CD4-positive, alpha-beta T cell treated with Interleukin-2 at 100 ng/mL for 4 hours (primary cell): ENCODE measurements around the gene INSIG2.

Experiments used
- DNase-seq: peaks from one replicate; pipeline ENCODE4 v3.0.0-alpha.2; 2020; ENCODE audit warnings: low spot score

INSIG2 gene

GRCh38 chr2:118102433-118103082, 14.3 kb downstream of the INSIG2 start:
- DNase-seq: no peak

DNA sequence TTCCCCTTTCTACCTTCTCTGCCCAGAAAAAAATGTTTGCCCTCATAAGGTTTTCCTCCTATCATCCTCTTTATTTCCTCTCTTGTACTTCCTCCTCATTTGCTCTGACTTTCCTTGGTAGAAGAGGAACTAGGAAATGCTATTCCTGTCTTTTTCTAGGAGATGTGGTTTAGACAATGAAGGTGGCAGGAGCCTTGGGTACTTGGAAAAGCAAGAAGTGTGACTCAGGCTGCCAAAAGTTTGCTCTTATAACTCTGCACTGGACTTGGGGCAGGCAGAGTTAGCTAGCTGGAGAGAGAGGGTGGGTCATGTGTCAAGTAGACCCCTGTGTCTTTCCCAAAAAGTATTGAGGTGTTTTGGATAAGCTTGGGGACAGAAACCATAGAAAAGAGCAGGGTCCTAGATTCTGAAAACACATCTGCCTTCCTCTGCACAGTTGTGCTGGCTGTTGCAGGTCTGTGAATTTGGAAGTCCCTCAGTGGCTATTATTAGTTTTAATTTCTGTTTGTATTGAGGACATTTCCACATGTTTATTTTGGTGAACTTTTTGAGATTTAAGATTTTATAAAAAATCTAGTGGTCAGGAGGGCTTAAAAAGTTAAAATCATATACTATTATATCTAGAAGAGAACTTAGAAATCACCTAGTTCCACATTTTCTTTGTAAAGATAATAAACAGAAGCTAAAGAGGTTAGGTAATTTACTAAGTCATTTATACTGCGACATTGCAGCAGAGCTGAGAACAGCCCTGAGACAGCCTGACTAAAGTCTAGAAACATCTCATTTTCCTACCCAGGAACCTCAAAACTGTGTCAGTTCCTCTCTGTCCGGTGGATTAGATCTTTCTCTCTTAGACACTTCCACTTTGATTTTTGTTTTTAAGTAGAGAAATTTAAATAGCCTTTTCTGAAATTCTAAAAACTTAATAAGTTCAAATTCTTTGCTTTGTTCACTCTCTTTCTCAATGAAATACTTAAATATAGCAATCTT, 16.0 kb downstream of the INSIG2 start:
- no peak for DNase-seq

DNA sequence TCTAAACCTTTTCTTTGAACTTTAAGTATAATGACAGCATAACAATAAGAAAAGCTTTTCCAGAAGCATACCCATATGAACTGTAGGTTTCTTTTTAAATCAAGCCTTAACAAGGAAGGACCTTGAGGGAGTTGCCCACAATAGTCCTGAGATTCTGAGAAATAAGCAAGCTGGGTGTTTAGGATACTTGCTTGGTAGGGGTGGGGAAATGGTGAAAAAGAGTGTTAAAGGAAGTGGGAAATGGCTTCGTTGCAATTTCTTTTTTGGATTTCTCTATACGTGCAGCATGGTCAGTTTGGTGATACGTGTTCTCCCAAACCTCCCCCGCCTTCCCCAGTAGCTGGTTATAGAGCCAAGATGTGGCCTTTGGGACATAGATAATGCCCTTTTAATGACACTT, 17.2 kb downstream of the INSIG2 start:
- DNase-seq: no peak

DNA sequence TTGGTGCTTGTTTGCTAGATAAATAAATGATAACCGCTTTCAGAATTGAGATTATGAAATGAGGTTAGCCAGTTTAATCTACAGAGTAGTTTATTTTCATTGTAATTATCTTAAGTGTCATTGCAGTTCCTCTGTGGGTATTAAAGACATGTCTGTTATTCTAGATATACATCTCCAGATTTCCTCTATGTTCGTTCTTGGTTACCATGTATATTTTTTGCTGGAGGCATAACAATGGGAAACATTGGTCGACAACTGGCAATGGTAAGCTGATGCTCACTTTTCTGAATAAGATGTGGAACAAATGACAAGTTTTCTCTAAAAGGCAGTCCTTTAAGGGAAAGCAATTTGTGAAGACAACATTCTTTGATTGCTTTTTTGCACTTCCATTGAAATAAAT, 18.7 kb downstream of the INSIG2 start:
- no peak for DNase-seq

- no peak for DNase-seq
Observed at GRCh38 chr2:118110310-118110709, 22.0 kb downstream of the INSIG2 start.

DNA sequence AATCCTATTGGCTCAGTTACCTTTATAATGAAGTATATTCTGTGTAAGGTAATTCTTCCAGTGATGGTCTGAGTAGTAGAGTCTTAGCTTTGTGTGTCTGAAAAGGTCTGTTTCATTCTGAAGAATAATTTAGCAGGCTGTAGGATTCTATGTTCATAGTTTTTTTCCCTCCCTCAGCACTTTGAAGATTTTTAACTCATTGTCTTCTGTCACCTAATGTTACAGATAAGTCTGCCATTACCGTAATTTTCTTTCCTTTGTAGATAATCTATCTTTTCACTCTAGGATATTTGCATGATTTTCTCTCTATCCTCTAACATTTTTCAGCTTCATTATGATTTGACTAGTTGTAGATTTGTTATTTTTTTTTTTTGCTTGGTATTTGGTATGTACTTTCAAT, 22.7 kb downstream of the INSIG2 start:
- DNase-seq: no peak

GRCh38 chr2:118112771-118113334, 24.6 kb downstream of the INSIG2 start:
- DNase-seq: no peak

GRCh38 chr2:118114863-118115262, 26.6 kb downstream of the INSIG2 start:
- DNase-seq: no peak

- DNase-seq: no peak
Observed at GRCh38 chr2:118115761-118116160, 27.5 kb downstream of the INSIG2 start.

DNA sequence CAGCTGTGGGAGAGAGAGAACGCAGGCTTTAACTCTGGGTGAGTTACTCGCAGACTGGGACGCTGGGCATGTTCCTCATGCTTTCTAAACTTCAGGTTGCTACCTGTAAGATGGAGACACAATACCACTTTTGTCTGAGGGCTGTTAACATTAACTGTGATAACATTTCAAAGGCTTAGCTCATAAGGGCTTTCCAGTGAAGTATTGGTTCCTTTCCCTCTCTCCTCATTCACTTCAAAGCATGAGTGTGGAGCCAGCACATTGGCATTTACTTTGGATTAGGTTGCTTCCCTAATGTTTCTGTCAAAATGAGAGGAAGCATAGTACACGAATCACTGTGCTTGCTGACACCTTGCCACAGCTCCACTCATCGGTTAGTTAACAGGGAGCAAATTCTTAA, 30.2 kb downstream of the INSIG2 start:
- DNase-seq: no peak

DNA sequence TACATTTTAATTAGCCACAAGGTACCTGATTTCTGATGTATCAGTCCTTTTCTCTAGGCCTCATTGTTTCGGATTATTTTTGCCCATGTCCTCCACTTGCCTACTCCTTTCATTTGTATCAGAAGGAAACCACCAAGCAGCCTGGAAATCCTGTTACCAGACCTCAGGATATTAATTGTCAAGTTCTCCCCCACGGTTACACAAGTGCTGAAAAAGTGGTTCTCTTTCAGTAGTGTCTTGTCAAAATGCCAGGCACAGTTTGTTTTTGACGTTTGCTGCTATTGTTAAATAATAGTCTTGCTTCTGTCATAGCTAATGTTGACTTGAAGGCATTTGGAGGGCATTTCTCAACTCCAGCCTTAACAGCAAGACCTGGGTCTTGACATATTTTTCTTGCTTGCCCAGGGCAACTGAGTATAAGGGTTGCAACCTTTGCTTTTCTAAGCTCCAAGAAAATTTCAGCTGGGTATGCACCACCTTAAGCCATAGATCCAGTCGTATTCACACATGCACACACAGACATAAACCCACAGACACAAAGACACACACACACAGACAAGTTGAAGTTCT, 31.0 kb downstream of the INSIG2 start:
- no peak for DNase-seq

- DNase-seq: no peak
Observed at GRCh38 chr2:118119761-118120400, 31.6 kb downstream of the INSIG2 start.

DNA sequence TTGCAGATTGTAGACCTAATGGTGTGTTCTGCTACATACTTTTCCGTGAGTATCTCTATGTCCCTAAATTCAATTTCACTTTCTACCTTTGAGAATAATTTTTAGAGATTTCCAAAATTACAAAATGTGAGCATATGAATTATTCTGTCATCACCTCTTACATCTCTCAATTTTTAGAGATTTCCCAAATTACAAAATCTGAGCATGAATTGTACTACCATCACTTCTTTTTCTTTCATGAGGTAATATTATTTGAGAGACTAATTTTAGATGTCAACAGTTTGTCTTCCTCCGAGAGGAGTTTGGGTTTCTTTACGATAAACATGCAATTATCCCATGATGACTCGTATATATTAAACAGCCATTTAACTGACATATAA, 32.1 kb downstream of the INSIG2 start:
- no peak for DNase-seq

DNA sequence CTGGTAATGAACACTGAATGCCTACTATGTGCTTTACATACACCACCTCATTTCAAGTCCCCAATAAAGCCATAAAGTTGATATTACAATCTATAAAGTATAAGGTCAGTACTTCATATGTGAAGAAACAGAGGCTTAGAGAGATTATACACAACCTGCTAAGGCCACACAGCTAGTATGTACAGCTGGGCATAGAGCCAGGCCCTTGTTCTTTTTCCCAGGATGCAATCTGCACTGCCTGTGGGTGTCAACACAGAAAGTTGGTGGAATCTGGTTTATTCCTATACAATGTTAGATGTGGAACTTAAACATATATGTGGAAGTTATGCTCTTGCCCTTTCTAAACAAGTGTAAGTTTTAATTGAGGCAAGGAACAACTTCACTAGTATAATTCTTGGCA, 32.8 kb downstream of the INSIG2 start:
- no peak for DNase-seq

DNA sequence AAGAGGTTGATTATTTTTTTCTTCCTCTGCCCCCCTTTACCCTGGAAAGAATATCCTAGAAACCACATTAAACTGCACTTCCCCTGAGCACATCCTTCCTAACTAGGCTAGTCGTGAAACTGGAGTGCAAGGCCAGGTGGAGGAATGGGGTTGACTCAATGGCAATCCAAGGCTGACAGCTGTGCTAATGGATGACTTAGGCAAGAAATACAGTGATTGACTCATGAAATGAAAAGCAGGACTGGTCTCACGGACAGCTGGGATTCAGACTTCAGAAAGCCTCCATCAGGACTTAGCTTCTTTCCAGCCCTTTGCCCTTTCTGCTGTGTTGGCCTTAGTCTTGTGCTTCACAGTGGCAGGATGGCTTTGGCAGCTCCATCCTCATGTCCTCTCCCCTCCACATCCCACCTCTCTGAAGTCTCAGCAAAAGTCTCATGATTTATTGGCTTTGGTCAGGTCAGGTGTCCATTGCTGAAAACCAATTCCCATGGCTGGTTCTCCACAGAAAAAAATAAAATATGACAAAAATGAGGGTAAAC, 33.8 kb downstream of the INSIG2 start:
- no peak for DNase-seq

DNA sequence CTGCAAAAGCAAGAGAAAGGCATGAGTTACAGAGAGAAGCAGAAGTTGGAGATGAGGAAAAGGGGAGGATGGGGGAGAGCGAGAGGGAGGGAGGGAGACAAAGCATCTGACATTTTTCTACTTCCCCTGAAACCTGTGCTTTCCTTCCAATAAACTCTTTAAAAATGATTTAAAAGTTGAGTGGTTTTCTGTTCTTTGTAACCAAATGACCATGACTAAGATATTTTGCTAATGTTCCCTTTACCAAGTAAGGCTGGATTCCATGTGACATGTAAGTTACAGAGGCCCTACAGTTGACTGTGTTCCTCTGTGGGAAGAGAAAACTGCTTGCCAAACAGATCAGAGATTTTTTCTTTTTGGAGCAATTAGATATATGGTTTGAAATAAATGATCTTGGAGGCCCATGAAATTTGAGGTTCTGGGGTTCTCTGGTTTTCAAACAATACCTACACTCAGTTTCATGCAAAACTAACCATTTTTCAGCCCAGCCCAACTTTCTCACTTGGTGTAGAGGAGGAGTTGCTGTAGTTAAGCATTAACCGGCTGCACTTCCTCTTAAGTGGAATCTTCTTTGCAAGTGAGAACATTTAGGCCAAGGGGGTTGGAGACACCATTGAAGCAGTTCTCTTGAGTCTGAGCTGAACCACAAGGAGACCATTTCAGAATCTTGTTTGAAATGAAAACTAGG, 34.5 kb downstream of the INSIG2 start:
- no peak for DNase-seq

DNA sequence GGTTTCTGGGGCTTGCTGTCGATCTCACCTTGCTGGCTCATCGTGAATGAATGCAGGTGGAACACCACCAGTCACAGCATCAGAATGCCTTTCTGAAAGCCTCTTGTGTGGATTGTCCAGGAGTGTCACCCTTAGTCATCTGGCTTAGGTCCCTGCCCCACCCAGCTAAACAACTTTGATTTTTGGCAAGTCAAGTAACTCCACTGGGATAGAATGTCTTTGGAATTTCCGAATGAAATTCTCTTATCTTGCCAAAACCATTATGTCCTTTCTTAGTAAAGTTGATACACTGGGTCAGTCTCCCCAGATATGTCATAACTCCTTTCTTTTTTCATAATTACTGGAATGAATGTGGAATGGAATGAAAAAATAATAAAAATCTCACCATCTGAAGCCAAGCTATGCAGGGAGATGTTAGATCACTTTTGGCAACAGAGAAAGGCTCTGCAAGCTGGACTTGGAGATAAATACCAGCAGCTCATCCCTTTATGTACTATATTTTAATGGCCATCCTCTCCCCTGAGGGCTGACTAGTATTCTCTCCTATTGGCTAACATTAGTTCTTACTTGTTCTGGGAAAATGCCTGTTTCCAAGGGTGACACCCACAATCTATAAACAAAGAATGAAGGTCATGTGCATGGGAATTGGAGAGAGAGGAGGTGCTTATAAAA, 35.4 kb downstream of the INSIG2 start:
- no peak for DNase-seq

GRCh38 chr2:118124288-118124891, 36.1 kb downstream of the INSIG2 start:
- DNase-seq: no peak

DNA sequence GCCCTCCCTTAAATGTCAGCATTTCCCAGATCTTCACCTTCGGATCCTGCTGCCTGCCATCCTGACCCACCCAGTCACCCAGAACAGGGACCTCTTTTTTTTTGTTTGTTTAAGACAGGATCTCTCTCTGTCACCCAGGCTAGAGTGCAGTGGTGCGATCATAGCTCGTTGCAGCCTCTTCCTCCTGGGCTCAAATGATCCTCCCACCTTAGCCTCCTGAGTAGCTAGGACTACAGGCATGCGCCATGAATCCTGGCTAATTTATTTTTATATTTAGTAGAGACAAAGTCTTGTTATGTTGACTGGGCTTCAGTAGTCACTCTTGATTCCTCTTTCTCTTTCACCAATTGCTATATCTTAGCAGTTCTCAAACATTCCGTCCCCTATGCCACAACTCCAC, 39.0 kb downstream of the INSIG2 start:
- DNase-seq: no peak

DNA sequence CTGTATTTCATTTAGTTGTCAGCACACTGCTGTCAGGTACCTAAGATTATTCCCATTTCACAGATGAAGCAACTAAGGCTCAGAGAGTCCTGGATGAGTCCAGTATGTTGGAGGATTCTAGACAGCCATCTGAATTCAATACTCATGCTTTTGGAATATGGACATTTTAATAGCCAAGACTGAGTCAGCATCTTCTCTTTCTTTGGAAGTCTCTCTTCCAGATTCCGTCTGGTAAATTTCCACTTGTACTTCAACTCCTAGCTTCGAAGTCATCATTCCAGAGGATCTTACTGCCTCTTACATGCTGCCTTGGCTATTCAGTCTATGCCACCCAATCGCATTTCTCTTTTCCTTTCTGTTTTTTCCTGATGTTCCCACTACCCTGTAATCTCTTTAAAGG, 40.6 kb downstream of the INSIG2 start:
- no peak for DNase-seq
